M059J (cell line): ENCODE data around the gene TRIM5. TPM values are rescaled to one million over a fixed set of nuclear protein-coding genes. Genes with fewer than 3 reads are reported as not detected.
A peak's percentile ranks its signal among the peaks of the same experiment; 100 is the strongest.
"Not testable (repeated sequence)": the region's sequence is repeated elsewhere in the genome, so short reads cannot be mapped to it uniquely, and the experiment has no call there.

Experiments
- DNase-seq: peaks from one replicate; pipeline ENCODE4 v3.0.0-alpha.2; 2012; ENCODE audit warnings: low read depth
- total RNA-seq: library from RNA; depleted of rRNA; stranded (reverse); fragments of >200 nt; shearing (Covaris generic); gene quantifications from 2 replicates; pipeline ENCODE4 v1.2.3, GENCODE V29; 2014; rRNA removed

TRIM5 gene
- 71.1 and 92.8 TPM in 2 replicates for total RNA-seq

GRCh38 chr11:5684646-5685362 lies at the start of gene TRIM5:
Gene TRIM5 (minus strand): TSS chr11:5685074. CDS start chr11:5680177, 4,897 bp downstream.
- peak; percentile 99 for DNase-seq

GRCh38 chr11:5727691-5728090 lies 42.8 kb upstream of the TRIM5 start:
- DNase-seq, result no peak

- DNase-seq, result no peak
Measured at GRCh38 chr11:5726351-5726750, 41.5 kb upstream of the TRIM5 start.

- no peak for DNase-seq
Measured at GRCh38 chr11:5722622-5723021, 37.7 kb upstream of the TRIM5 start.

- no peak for DNase-seq
Measured at GRCh38 chr11:5719703-5720495, 35.0 kb upstream of the TRIM5 start.

DNA sequence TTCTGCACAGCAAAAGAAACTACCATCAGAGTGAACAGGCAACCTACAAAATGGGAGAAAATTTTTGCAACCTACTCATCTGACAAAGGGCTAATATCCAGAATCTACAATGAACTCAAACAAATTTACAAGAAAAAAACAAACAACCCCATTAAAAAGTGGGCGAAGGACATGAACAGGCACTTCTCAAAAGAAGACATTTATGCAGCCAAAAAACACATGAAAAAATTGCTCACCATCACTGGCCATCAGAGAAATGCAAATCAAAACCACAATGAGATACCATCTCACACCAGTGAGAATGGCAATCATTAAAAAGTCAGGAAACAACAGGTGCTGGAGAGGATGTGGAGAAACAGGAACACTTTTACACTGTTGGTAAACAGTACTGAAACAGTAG lies 31.6 kb upstream of the TRIM5 start:
- not testable (repeated sequence) for DNase-seq

DNA sequence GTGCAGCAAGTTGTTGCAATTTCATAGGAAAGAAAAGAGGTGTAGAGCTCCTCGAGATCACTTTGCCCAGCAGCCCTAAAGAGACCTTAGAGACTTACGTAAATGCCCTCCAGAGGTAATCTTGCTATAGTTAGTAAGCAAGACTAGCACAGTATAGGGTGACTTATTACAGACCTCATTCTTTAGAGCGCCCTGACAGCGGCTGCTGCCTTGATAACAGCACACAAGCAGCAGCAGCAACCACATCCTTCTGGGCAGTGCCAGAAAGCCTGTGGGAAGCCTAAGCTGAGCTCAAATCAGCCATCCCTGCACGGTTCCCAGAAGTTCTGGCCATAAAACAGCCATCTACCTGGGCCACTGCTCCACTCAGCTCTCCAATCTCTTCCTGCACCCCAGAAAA lies 28.8 kb upstream of the TRIM5 start:
- peak; percentile 15 for DNase-seq

- DNase-seq, result peak; percentile 24
Measured at GRCh38 chr11:5712507-5712906, 27.6 kb upstream of the TRIM5 start.

- DNase-seq, result peak; percentile 26
Measured at GRCh38 chr11:5705688-5706087, 20.8 kb upstream of the TRIM5 start.

- DNase-seq, result no peak
Measured at GRCh38 chr11:5703741-5704536, 19.1 kb upstream of the TRIM5 start.

GRCh38 chr11:5701055-5701577 lies 16.2 kb upstream of the TRIM5 start:
- no peak for DNase-seq

- no peak for DNase-seq
Measured at GRCh38 chr11:5700421-5701054, 15.7 kb upstream of the TRIM5 start.

DNA sequence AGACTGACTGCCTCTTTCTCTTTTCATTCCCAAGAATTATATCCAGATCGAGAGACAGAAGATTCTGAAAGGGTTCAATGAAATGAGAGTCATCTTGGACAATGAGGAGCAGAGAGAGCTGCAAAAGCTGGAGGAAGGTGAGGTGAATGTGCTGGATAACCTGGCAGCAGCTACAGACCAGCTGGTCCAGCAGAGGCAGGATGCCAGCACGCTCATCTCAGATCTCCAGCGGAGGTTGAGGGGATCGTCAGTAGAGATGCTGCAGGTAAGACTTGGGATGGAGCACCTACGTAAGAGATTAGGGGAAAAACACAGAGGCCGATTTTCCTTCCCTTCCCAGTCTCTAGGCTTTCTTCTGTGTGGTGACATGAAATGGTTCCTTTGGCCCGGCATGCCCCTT lies 13.4 kb upstream of the TRIM5 start:
- no peak for DNase-seq

GRCh38 chr11:5696210-5696609 lies 11.3 kb upstream of the TRIM5 start:
- peak; percentile 22 for DNase-seq

DNA sequence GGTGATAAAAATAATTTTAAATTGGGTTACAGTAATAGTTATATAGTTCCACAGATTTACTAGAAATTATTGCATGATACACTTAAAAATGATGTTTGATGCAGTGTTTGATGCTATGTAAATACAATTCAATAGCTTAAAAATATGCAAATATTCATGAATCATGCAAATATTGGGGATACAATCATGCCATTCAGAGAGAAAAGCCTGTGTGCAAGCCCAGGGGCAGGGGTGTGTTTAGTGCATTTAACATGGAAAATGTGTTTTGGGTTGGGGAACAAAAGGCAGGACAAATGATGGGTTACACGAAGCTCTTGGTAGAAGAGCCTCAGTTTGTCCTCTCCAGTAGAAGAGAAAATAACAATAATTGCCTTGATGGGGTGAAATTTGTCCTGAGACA lies 10.7 kb upstream of the TRIM5 start:
- no peak for DNase-seq

DNA sequence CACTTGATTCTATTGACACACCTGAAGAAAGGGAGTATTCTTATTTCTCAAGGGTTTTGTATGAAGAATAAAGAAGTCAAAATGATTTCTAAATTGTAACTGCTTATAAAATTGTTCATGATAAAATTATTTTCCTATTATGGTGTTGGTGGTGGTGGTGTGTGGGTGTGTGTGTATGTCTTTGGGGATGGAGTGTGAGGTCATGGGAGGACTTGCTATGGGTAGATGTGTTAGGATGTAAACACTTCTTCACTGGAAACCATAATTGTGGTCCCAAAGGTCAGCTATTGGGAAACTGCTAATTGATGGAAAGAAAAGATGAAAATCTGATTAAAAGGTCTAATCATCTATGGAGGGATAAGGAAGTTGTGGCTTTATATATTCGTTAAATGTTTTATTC lies 9.8 kb upstream of the TRIM5 start:
- no peak for DNase-seq

DNA sequence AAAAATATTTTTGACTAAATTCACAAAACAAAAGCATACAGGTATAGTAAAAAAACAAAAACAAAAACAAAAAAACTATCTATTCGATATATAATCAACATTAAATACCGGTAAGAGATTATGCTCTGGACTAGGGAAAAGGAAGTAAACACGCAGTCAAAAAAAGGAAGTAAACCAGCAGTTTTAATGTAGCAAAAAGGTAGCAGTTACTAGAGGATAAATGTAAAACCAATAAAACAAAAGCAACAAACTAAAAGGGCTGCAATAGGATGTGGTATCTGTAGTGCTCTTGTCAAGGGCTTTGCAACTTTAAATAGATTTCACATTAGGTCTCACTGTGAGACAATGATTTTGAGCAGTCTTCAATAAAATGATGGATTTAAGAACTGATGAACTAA lies 7.1 kb upstream of the TRIM5 start:
- DNase-seq, result no peak

DNA sequence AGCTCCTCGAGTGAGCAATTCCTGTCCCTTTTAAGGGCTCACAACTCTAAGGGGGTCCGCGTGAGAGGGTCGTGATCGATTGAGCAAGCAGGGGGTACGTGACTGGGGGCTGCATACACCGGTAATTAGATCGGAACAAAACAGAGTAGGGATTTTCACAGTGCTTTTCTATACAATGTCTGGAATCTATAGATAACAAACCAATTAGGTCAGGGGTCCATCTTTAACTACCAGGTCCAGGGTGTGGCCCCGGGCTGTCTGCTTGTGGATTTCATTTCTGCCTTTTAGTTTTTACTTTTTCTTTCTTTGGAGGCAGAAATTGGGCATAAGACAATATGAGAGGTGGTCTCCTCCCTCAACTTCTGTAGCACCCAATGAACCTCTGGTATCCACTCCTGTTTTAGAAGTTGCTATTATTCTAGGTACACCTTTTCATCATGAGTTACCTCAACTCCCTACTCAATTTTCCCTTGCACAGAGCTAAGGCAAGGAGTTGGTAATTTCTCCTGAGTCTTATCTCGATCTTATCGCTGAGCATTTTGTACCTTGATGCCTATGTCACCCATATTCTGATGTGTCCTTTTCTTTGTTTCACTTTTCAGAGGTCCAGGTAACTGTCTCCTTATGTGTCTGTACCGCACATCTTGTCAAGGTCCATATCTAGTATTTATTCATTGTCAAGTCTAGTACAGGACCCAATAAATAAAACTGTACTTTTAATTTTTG lies 6.5 kb upstream of the TRIM5 start:
- not testable (repeated sequence) for DNase-seq

DNA sequence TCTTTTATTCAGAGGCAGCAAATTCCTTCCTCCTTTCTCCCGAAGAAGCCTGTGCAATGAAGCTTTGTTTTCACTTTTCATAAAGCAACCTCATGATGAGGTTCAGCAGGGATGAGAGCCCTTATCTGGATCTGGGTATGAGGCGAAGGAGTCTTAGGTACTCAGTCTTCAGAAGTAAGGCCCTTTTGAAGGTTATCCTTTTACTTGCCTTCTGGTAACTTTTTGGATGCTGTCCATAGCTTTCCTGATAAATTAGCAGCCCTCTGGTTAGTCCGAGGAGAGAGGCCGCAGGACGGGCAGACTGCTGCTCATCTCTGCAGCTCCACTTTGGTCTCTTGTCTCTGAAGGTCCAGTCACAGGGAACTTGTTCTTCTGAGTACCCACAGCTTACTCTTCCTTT lies 5.9 kb upstream of the TRIM5 start:
- DNase-seq, result peak; percentile 56

DNA sequence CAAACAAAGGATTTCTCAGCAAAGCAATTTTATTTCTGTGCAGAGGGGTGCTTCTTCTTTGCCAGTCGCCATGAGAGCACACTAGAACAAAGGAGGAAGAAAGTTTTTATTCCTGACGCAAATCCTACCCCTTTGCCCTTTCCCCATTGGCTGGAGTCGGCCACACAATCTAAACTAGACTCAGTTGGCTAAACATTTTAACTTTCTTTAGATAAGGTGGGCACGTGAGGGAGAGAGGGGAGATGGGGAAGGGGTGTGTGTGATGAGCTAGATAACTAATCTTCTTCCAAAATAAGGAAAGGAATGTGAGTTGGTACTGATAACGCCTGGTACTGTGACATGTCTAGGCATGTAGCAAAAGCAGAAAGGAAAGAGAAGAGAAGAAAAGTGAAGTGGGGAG lies 5.3 kb upstream of the TRIM5 start:
- DNase-seq, result peak; percentile 56

- DNase-seq, result peak; percentile 90
Measured at GRCh38 chr11:5689551-5689983, 4.7 kb upstream of the TRIM5 start, which contains the start of gene TRIM22. Gene TRIM22 (plus strand): TSS chr11:5689790. CDS start chr11:5696233, 6,443 bp downstream.
